Mucosa of stomach (tissue), 1 donor: ENCODE measurements around the gene TKTL1.
"Not testable (repeated sequence)": the region's sequence is repeated elsewhere in the genome, so short reads cannot be mapped to it uniquely, and the experiment has no call there.

Source experiments
- H3K27me3 ChIP-seq: one replicate; pipeline ENCODE4 v1.7.0; 2013; ENCODE audit warnings: mild to moderate bottlenecking, low read length; ENCODE audit not compliant: control insufficient read depth, insufficient read depth
- H3K36me3 ChIP-seq: one replicate; pipeline ENCODE4 v1.7.0; 2013; ENCODE audit warnings: low read length; ENCODE audit not compliant: control insufficient read depth, insufficient read depth
- H3K4me1 ChIP-seq: one replicate; pipeline ENCODE4 v1.7.0; 2013; ENCODE audit warnings: mild to moderate bottlenecking, low read length; ENCODE audit not compliant: control insufficient read depth, insufficient read depth
- H3K4me3 ChIP-seq: one replicate; pipeline ENCODE4 v1.7.0; 2013; ENCODE audit warnings: low read length
- H3K9ac ChIP-seq: one replicate; pipeline ENCODE4 v1.7.0; 2013; ENCODE audit warnings: mild to moderate bottlenecking, low read length, moderate library complexity
- H3K9me3 ChIP-seq: one replicate; pipeline ENCODE4 v1.7.0; 2013; ENCODE audit warnings: mild to moderate bottlenecking, low read length, moderate library complexity; ENCODE audit not compliant: control insufficient read depth
- donor health status: Pancreatic carcinoma.

Gene TKTL1

DNA sequence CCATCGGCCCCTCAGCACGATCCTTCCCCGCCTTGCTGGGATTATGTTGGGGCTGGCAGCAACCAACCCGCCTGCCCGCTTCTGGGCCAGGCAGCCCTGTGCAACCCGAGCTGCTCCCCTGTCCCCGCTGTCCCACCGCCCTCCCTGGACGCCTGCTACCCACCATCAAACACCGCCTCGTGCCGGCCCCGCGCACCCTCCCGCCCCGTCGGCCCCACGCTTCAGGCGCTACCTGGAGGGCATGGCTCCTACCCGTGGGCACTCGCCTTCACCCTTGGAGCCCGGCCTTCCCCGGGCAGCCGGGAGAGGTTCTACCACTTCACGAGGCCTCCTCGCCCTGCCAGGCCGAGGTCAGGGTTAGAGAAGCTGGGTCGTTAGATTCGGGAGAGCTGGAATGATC, 37.0 kb downstream of the TKTL1 start:
- Histone ChIP-seq H3K9me3 (no peaks in the 10 kb centered on the region), H3K9ac (no peak overlapping the region), H3K4me1 (no peaks in the 10 kb centered on the region), H3K36me3 (no peaks in the 10 kb centered on the region), H3K27me3 (no peaks in the 10 kb centered on the region), H3K4me3 (no peak overlapping the region)

DNA sequence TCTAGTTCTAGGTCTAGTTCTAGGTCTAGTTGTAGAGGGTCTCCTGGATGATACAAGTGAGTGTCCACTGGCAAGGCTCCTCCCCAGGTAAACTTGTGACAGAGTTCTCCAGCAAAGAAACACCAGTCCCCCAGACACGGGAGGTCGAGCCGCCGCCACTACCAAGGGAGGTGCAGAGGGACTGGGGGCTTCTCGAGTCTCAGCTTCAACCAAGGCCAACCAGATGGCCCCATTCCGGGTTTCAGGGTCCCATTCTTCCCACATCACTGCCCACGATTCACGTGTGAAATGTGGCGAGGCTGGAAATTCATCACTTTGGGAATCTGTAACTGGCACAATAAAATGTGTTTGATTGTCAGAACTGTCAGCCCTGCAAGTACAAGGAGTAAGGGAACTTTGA, 37.5 kb downstream of the TKTL1 start:
- Histone ChIP-seq H3K9me3 (no peaks in the 10 kb centered on the region), H3K36me3 (no peaks in the 10 kb centered on the region), H3K4me1 (no peaks in the 10 kb centered on the region), H3K4me3 (no peak overlapping the region), H3K27me3 (no peaks in the 10 kb centered on the region), H3K9ac (no peak overlapping the region)

DNA sequence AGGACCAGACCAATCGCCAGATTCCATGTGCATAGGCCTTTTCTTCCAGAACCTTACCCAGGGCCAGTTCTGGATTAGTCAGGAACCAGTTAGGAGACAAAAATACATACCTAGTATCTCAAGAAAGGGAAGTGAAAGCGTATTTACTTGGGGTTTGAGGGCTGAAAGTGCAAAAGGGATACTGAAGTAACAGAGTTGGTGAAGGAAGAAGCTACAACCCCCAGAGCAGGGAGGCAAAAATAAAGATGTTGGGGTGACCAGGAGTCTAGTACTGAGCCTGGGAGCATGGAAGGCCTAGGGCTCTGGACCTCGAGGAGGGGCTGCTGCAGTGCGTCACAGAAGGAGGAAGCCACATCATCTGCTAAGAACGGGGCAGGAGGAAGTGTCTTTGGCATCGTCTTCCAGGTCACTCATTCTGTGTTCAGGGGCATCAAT, 38.3 kb downstream of the TKTL1 start:
- Histone ChIP-seq H3K27me3 (no peaks in the 10 kb centered on the region), H3K36me3 (no peaks in the 10 kb centered on the region), H3K9me3 (no peaks in the 10 kb centered on the region), H3K4me1 (no peaks in the 10 kb centered on the region), H3K9ac (no peak overlapping the region), H3K4me3 (no peak overlapping the region)

DNA sequence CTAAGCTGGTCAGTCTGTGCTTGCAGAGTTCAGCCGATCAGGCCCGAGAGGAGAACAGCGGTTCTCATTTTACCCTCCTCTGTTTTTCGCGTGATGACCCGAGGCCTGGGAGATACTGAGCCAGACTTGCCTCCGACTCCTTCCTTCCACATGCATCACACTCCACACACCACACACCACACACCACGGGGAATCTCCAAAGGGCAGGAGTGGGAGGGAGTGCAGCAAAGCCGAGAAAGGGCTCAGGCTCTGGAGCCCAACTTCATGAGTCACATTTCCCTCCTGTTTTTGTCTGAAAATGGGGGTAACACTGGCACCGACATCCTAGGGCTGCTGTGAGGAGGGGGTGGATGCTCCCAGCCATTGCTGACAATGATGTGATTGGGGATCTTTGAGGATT, 38.9 kb downstream of the TKTL1 start:
- H3K36me3 ChIP-seq = no peaks in the 10 kb centered on the region
- H3K9me3 ChIP-seq = no peaks in the 10 kb centered on the region
- H3K9ac ChIP-seq = no peak overlapping the region
- no peaks in the 10 kb centered on the region for H3K27me3 ChIP-seq
- H3K4me1 ChIP-seq = no peaks in the 10 kb centered on the region
- H3K4me3 ChIP-seq = no peak overlapping the region

DNA sequence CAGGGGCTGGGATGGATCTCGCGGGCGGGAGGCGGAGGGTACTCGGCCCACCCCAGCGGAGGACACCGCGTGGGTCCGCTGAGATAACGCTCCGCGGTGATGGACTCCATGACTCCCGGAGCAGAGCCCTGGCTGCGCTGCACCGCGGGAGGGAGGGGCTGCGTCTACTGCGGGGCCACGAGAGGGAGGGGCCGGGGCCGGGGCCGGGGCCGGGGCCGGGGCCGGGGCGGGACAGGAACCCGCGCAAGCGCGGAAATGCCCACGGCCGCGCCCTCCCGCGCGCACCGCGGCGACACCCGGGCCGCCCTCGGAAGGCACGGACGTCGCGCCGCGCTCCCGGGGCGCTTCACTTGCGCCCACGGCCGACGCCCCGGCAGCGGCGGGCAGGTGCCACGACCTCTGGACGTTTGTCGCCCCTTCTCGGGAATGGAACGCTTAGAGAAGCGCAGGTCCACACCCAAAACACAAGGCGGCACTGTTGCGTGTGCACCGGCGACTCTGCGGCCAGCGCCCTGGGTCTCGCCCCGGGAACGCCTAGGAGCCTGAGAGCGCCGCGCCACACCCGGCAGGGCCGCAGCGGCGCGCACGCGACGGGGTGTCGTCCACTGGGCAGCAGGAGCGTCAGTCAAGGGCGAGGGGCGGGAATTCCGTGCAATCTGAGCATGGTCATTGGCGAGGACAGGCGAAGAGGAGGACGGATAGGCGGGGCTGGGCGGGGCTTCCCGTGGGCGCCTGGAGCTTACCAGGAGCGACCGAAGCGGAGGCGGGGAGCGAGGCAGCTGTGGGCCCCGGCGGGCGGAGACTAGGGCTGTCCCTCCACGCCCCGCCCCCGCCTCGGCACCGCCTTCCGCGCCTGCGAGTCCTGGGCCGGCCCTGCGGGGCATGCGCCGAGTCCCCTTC, 46.1 kb downstream of the TKTL1 start:
- not testable (repeated sequence) for H3K27me3 ChIP-seq, H3K36me3 ChIP-seq, H3K9me3 ChIP-seq, H3K4me1 ChIP-seq, H3K4me3 ChIP-seq, H3K9ac ChIP-seq

DNA sequence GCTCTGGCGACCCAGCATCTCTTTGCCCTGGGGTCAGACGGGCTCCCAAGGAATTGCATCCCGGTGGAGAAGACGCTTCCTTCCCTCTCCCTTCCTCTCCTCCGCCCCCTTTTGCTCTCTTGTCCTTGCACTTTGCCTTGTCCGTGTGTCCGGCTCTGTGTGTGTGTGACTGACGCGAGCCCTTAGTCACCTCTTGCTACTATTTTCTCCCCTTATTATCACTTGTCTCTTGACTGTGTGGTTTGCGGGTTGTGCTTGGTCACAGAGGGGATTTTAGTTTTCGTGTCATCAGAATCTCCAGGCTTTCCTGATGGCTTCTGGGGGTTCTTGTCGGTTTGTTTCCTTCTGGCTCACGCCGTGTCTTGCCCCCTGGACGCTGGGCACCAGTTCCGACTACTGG, 47.5 kb downstream of the TKTL1 start:
- H3K27me3 ChIP-seq, H3K4me3 ChIP-seq, H3K4me1 ChIP-seq, H3K9ac ChIP-seq, H3K9me3 ChIP-seq, H3K36me3 ChIP-seq: not testable (repeated sequence)

DNA sequence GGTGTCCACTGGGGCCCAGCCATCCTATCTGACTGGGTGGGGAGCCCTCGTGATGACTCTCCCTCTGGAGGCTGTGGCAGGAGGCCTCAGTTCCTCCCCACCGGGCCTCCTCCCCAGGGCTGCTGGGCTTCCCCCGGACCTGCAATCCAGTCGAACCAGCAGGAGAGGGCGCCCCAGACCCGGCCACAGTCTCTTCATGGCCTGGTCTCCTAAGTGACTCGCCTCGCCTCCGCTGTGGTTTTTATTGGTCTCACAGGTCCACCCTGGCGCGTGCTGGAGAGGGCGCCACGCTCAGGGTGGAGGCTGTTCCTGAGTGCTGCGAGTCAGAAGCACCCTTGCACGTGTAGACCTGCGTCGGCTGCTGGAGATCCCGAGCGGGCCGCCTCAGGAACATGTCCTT, 48.0 kb downstream of the TKTL1 start:
- not testable (repeated sequence) for H3K9ac ChIP-seq, H3K27me3 ChIP-seq, H3K9me3 ChIP-seq, H3K36me3 ChIP-seq, H3K4me1 ChIP-seq, H3K4me3 ChIP-seq

DNA sequence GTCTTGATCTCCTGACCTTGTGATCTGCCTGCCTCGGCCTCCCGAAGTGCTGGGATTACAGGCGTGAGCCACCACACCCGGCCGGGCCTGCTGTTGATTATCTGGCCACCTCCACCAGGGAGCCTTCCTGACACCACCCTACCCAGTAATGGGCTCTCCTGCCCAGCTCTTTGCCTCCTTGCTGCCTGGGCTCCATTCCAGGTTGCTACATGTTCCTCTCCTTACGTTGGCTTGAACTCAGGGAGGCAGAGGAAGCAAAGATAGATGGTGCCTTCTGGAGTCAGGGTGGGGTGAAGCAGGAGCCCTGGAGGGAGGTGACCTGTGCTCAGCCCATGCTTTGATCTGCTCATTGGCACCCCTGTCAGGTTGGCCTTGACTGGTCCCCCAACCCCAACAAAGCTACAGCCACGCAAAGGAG, 52.5 kb downstream of the TKTL1 start:
- Histone ChIP-seq H3K9ac (no peak overlapping the region), H3K36me3 (no peaks in the 10 kb centered on the region)

DNA sequence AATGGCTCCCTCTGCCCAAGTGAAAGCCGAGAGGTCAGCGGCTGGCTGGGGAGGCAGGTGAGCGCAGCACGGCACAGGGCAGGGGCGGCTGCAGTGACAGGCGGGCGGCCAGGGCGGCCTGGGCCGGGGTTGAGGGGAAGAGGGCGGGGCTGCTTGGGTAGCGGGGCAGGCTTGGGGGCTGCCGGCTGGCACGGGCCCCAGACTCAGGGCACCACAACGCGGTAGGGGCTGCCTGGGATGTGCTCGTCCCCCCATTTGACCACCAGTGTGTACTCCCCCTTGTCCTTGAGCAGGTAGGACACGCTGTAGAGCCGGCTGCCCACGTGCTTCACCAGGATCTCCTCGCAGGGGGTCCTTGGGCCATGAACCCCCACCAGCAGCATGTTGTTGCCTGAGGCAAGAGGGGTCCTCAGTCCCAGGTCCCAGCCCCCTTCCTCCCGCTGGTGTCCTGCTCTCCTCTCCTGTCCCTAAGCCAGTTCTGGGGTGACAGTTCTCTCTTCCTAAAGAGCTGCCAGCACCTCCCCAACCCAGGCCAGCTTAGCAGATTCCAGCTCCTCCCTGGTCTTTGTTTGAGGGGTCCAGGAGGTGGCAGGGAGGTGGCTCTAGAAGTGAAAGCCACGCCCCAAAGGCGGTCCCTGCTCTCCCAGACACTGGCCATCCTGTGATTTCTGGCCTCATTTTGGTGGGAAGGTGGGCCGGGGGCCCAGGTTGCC, 53.2 kb downstream of the TKTL1 start:
- Histone ChIP-seq H3K4me1 (peaks cover 17% of the 10 kb centered on the region), H3K27me3 (no peaks in the 10 kb centered on the region), H3K9me3 (no peaks in the 10 kb centered on the region), H3K4me3 (no peak overlapping the region), H3K9ac (no peak overlapping the region), H3K36me3 (no peaks in the 10 kb centered on the region)

More for the DNA sequence above, 52.5 kb downstream of the TKTL1 start:
- no peaks in the 10 kb centered on the region for H3K27me3 ChIP-seq
- no peaks in the 10 kb centered on the region for H3K9me3 ChIP-seq
- H3K4me3 ChIP-seq = no peak overlapping the region
- peaks cover 17% of the 10 kb centered on the region for H3K4me1 ChIP-seq

DNA sequence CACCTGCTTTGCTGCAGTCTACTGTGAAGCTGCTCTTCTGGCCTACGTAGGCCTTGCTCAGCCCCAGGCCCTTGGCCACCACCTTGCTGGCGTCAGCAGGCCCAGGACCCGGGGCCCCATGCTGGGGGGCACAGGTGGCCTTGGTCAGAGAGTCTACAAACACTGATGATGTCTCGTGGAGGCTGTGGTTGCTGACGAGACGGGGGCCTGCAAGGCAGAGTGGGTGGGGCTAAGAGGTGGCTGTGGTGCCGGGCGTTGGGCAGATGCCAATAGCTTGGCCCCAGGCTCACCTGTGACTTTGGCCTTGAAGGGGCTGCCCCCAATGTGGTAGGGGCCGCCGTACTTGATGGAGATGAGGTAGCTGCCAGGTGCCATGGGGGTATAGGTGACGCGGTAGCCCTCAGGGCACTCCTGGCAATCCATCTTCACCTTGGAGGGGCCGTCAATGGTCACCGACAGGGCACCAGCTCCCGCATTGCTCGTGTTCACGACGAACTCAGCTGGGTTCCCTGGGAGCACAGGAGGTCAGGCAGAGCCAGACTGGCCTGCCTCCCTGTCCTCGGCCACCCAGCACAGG, 53.9 kb downstream of the TKTL1 start:
- peaks cover 17% of the 10 kb centered on the region for H3K4me1 ChIP-seq
- no peaks in the 10 kb centered on the region for H3K36me3 ChIP-seq
- H3K9me3 ChIP-seq = no peaks in the 10 kb centered on the region
- H3K4me3 ChIP-seq = no peak overlapping the region
- no peaks in the 10 kb centered on the region for H3K27me3 ChIP-seq
- no peak overlapping the region for H3K9ac ChIP-seq

DNA sequence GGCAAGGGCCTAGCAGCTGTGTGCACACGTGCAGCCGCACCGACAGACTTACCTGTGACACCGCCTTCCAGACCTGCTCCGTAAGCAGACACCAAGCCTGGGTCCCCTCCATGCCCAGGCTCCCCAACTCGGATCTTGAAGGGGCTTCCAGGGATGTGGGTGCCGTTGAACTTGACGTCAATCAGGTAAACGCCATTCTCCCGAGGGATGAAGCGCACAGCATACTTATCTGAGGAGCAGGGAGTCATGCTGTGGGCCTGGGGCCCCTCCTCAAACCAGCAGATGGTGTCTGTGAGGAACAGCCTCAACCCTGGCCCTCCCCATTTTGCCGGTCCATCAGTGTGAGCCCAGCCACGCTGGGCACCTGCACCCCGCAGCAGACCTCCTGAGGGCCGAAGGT, 54.4 kb downstream of the TKTL1 start:
- Histone ChIP-seq H3K4me1 (peaks cover 17% of the 10 kb centered on the region), H3K36me3 (no peaks in the 10 kb centered on the region), H3K27me3 (no peaks in the 10 kb centered on the region), H3K4me3 (no peak overlapping the region), H3K9me3 (no peaks in the 10 kb centered on the region), H3K9ac (no peak overlapping the region)

DNA sequence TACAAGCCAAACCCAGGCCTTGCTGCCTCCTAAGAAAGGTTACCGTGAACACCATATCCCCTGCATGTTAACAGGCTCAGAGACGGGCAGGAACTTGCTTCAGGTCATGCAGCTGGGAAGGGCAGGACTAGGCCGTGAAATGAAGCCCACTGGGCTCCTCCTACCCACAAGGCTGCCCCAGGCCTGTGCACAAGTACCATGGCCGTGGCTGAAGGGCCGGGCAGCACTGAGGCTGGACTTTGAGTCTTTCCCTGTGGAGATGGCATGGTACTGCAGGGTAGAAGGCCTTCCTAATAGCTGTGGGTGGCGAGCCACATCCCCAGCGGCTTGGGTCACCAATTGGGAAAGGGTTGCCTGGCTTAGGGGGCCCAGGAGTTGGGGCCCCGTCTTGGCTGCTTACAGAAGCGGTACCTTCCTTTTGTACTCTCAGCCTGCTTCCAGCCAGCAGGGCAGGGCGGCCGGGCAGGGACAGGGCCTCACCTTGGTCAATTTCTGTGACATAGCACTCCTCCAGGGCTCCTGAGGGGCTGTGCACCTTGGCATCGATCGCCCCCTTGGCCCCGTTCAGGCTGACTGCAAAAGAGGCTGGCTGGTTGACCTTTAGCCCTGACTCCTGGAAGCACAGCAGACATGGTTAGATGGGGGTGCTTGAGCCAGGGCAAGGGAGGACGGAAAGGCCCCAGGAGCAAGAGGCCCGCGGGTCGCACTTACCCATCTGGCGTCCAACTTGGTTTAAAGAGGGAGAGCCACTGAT, 55.0 kb downstream of the TKTL1 start:
- Histone ChIP-seq H3K9ac (no peak overlapping the region), H3K27me3 (no peaks in the 10 kb centered on the region), H3K36me3 (no peaks in the 10 kb centered on the region), H3K4me1 (peaks cover 17% of the 10 kb centered on the region), H3K9me3 (no peaks in the 10 kb centered on the region), H3K4me3 (no peak overlapping the region)
